T-helper 1 cell treated with Interleukin-12 subunit alpha and Interleukin-12 subunit beta and Interleukin-4 antibody, amounts not matched to agents 30 μg/mL and 1 μg/mL, for 36 hours (primary cell): ENCODE data around the gene TFF2.

Experiments
- H3K27ac Mint-ChIP-seq: one replicate; pipeline ENCODE4 v1.8.0; 2021; ENCODE audit warnings: mild to moderate bottlenecking, mixed read lengths
- H3K27me3 Mint-ChIP-seq: one replicate; pipeline ENCODE4 v1.8.0; 2021; ENCODE audit warnings: low read depth, mixed read lengths
- H3K36me3 Mint-ChIP-seq: one replicate; pipeline ENCODE4 v1.8.0; 2021; ENCODE audit warnings: low read depth, mixed read lengths
- H3K4me1 Mint-ChIP-seq: one replicate; pipeline ENCODE4 v1.8.0; 2021; ENCODE audit warnings: low read depth, mixed read lengths
- H3K4me3 Mint-ChIP-seq: one replicate; pipeline ENCODE4 v1.8.0; 2021; ENCODE audit warnings: mild to moderate bottlenecking, moderate library complexity, mixed read lengths
- H3K9me3 Mint-ChIP-seq: one replicate; pipeline ENCODE4 v1.8.0; 2021; ENCODE audit warnings: mixed read lengths

Gene TFF2, protein sequence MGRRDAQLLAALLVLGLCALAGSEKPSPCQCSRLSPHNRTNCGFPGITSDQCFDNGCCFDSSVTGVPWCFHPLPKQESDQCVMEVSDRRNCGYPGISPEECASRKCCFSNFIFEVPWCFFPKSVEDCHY

DNA sequence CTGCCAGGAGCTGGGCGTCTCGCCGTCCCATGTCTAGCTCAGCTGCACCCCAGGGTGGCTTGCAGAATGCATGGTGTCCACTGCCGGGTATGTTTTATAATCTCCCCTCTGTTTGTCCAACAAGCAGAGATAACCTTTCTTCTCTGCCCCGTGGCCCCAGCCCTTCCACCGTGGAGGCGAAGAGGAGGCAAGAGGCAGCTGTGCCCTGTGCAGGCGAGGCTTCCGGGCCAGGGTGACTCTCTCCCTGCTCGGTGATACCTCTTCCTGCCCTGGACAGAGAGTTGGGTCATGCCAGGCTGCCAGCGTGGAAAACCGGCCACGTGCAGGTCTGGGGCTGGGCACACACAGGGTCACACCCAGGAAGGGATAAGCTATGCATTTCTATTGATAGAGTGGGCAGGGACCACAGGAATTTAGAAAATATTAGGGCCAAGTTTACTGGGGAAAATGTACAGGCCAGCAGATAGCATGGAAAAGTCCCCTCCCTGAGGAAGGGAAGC lies at the start of gene TFF2:
Gene TFF2 (minus strand): TSS at position 68 of the 500 bp plus-strand sequence. CDS start 37 bp downstream, at position 31.
- Mint-ChIP-seq H3K27me3 (peaks cover 6% of the 10 kb centered on the region), H3K27ac (no peak within 1 kb of the TSS), H3K4me3 (no peak within 1 kb of the TSS), H3K9me3 (peaks cover 24% of the 10 kb centered on the region), H3K4me1 (peaks cover 1% of the 10 kb centered on the region), H3K36me3 (peaks cover 5% of the 10 kb centered on the region)

DNA sequence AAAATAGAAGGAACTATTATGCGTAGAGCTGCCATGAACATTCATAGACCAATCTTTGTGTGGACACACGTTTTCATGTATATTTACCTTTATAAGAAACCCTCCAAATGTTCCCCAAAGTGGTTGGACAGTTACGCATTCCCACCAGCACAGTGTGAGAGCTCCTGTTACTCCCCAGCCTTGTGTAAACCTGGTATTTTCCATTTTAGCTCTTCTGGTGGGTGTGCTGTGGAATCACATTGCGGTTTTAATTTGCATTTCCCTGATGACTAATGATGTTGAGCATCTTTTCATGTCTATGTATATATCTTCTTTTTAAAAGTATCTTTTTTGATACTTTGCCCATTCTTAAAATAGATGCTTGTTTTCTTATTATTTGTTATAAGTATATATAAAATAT lies 49.7 kb upstream of the TFF2 start:
- H3K27me3 Mint-ChIP-seq: no peaks in the 10 kb centered on the region
- peaks cover 45% of the 10 kb centered on the region for H3K4me1 Mint-ChIP-seq
- no peak overlapping the region for H3K27ac Mint-ChIP-seq
- H3K9me3 Mint-ChIP-seq: peaks cover 9% of the 10 kb centered on the region
- H3K36me3 Mint-ChIP-seq: peaks cover 15% of the 10 kb centered on the region
- H3K4me3 Mint-ChIP-seq: no peak overlapping the region

DNA sequence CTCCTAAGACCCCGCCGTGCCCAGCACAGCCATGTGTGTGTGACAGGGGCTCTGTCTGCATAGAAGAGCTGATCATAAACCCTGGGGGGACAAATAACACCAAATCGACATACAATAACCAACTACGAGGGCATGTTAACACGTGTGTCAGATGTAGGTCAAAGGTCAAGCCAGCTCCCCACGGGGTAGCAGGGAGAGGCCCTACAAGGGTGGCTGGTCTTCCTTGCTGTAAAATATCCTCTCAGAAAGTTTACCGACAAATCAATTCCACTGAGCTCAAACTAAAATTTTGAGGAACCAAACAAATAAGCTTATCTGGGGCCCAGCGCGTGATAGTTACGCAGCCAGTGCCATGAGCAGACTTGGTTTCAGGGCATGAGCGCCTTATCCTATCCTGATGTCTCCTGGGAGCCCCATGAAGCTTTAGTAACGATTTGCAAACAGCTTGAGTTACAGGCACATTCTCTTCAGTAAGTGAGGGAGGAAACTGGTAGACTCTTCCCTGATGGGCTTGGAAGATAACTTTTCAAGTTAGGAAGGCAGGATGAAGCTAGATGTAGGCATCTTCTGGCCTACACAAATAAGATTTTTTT lies 47.7 kb upstream of the TFF2 start:
- Mint-ChIP-seq H3K4me3 (no peak overlapping the region), H3K27ac (peak overlapping the region; percentile 7), H3K36me3 (peaks cover 10% of the 10 kb centered on the region), H3K27me3 (no peaks in the 10 kb centered on the region), H3K4me1 (peaks cover 45% of the 10 kb centered on the region), H3K9me3 (peaks cover 9% of the 10 kb centered on the region)

DNA sequence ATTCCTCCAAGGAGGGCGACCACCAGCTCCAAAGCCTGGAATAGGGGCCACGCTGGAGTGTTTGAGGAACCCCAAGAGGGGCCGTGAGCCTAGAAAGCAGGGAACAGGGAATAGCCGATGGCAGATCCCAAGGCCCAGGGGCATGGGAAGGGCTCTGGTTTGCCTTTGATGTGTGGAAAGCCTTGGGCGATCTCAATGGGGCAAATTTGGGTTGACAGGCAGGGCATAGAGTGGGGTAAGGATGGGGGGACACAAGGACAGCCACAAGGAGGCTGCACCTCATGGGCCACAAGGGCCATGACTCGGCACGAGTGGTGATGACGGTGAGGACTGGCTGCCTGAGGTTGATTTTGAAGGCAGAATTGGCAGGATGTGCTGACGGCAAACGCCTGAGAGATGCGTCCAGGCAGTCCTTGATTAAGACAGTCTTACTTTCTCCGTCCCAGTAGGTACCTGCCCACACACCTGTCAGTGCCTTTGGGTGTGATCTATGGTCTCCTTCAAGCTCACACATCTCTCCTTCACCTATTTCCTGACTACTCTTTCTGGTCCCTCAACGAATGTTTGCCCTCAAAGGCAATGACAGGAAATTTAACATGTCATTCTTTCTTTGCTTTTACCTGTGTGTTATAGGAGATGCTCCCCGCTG lies 47.1 kb upstream of the TFF2 start:
- no peak overlapping the region for H3K4me3 Mint-ChIP-seq
- peak overlapping the region; percentile 22 for H3K27ac Mint-ChIP-seq
- peaks cover 9% of the 10 kb centered on the region for H3K9me3 Mint-ChIP-seq
- no peaks in the 10 kb centered on the region for H3K27me3 Mint-ChIP-seq
- peaks cover 10% of the 10 kb centered on the region for H3K36me3 Mint-ChIP-seq
- peaks cover 46% of the 10 kb centered on the region for H3K4me1 Mint-ChIP-seq

DNA sequence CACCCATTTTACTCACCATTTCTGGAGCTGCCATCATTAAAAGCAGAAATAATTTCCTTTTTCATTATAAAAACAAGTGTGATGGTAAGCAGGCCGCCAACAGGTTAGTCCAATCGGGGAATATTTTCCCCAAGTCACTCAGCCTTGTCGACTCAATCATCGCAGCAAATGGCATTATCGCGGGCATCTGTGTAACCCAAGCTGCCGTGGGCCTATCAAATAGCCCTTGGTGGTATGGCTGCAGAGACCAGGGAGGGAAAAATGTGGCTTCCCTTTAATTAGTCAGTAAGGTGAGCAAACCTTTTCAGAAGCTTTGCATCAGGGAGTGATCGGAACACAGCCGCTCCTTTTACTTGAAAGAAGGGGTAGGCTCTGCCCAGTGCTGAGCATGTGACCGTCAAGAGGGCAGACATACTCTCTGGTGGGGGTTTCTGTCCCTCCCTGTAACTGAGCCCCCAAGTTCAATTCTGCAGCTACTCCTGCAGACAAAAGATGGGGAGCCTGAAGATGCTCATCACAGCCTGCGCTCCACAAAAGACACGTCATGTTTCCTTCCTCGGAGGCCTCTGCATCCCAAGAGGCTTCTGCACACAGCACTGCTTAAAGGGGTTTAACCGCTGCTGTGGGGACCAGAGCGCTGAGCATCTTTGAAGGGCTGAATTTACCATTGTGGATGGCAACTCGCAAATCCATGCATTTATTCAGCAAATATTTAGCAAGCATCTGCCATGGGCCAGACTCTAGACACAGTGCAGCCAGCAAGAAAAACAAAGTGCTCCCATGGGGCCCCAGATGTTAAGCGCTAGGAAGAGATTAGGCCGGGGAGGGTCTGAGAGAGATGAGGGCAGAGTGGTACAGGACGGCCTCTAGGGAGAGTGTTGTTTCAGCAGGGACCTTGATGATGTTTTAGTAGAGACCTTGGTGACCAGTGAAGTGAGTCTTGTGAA lies 46.3 kb upstream of the TFF2 start:
- Mint-ChIP-seq H3K4me1 (peaks cover 44% of the 10 kb centered on the region), H3K4me3 (no peak overlapping the region), H3K27ac (peak overlapping the region; percentile 22), H3K36me3 (peaks cover 10% of the 10 kb centered on the region), H3K9me3 (peaks cover 8% of the 10 kb centered on the region), H3K27me3 (no peaks in the 10 kb centered on the region)

DNA sequence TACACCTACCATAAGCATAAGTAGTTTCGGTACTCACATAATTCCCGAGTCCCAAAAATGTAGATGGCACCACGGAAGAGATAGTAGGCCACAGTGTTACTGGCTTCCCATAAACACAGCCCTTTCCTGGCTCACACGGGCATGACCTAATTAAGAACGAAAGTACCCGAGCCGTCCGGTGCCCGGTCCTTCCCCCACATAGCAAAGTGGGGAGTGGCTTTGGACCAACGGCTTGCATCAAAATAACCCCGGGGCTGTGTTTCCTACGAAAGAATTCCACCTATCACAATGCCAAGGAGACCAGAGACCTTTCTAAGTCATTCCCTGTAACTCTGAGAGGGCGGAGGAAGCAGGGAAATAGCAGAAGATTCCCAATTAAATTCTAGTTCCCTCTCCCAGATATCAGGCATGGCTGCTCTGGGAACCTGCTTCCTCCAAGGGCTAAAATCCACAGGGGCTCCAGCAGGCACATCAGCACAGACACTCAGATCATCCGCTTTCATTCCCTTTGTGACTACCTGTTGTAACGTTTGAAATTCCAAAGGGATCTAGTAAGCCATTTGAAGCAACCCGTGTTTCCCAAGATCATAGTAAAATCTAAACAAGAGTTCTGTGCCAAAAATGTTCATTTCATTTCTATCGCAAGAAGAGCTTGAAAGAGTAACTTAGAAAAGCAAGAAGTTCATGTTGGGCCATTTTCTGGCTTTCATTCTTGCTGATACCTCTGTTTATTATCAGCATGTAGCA lies 45.3 kb upstream of the TFF2 start, which contains the start of gene TMPRSS3:
Gene TMPRSS3 (minus strand): TSS at position 148 of the 747 bp plus-strand sequence. CDS start 635 bp downstream, outside the sequence.
- Mint-ChIP-seq H3K9me3 (no peaks in the 10 kb centered on the region), H3K4me1 (peaks cover 43% of the 10 kb centered on the region), H3K27me3 (no peaks in the 10 kb centered on the region), H3K27ac (no peak within 1 kb of the TSS), H3K36me3 (peaks cover 3% of the 10 kb centered on the region), H3K4me3 (no peak within 1 kb of the TSS)

DNA sequence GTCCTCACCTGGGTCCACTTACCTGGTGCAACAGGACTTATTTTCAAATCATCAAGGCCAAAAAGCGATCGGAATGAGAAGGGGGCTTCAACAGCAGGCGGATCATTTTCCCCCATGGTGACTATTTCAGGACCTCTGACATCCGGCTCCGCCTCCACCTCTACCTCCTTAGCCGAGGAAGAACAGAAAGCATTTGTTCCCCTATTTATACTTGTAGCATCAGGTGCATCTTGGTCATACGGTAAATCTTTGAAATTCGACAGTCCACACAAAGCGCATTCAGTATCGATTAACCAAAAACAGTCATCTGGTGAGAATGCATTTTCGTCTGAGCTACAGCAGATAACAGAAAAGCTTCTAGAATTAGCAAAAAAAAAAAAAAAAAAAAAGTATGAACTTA lies 44.5 kb upstream of the TFF2 start:
- Mint-ChIP-seq H3K9me3 (no peaks in the 10 kb centered on the region), H3K36me3 (peaks cover 6% of the 10 kb centered on the region), H3K27ac (no peak overlapping the region), H3K4me3 (no peak overlapping the region), H3K27me3 (no peaks in the 10 kb centered on the region), H3K4me1 (peaks cover 46% of the 10 kb centered on the region)

DNA sequence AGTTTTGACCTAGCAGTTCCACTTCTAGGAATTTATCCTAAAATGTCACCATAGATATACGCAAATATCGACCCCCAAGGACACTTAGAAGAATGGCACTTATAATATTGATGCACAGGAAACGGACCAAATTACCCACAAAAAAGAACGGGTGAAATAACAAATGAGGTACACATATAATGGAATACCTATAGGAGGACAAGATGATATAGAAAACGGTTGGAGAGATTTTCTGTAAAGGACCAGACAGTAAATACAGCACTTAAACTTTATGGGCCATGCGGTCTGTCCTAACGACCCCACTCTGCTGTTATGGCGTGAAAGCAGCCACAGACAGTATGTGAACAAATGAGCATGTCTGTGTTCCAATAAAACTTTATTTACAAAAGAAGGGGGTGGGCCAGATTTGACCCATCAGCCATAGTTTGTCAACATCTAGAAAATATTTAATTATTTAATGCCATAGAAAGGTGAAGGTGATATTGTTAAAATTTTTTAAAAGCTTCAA lies 42.7 kb upstream of the TFF2 start:
- Mint-ChIP-seq H3K4me3 (peak overlapping the region; percentile 32), H3K9me3 (no peaks in the 10 kb centered on the region), H3K4me1 (peaks cover 53% of the 10 kb centered on the region), H3K36me3 (peaks cover 8% of the 10 kb centered on the region), H3K27me3 (no peaks in the 10 kb centered on the region), H3K27ac (peak overlapping the region; percentile 45)

GRCh38 chr21:42392731-42393442 lies 42.1 kb upstream of the TFF2 start:
- H3K4me1 Mint-ChIP-seq: peaks cover 52% of the 10 kb centered on the region
- peaks cover 5% of the 10 kb centered on the region for H3K36me3 Mint-ChIP-seq
- H3K27me3 Mint-ChIP-seq: no peaks in the 10 kb centered on the region
- peak overlapping the region; percentile 12 for H3K27ac Mint-ChIP-seq
- H3K4me3 Mint-ChIP-seq: peak overlapping the region; percentile 32
- no peaks in the 10 kb centered on the region for H3K9me3 Mint-ChIP-seq

DNA sequence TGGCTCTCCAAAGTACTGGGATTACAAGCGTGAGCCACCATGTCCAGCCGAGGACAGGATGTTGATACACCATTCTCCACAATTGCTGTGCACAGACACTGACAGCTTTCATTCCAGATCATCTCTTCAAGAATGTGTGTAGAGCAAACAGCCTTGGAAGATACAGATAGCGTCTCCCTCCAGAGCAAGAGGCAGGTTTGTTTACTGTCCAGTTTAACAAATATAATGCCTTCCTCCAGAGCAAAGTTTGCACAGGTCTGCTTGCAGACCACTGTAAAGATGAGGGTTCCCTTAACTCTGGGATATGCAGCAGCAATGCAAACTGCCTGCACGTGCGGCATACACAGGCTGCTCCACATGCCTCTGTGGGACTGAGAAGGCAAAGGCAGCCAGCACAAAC lies 40.5 kb upstream of the TFF2 start:
- Mint-ChIP-seq H3K4me1 (peaks cover 59% of the 10 kb centered on the region), H3K36me3 (peaks cover 8% of the 10 kb centered on the region), H3K4me3 (no peak overlapping the region), H3K27me3 (no peaks in the 10 kb centered on the region), H3K27ac (no peak overlapping the region), H3K9me3 (no peaks in the 10 kb centered on the region)

GRCh38 chr21:42390696-42391095 lies 39.9 kb upstream of the TFF2 start:
- peaks cover 61% of the 10 kb centered on the region for H3K4me1 Mint-ChIP-seq
- no peaks in the 10 kb centered on the region for H3K9me3 Mint-ChIP-seq
- peaks cover 8% of the 10 kb centered on the region for H3K36me3 Mint-ChIP-seq
- peak overlapping the region; percentile 60 for H3K27ac Mint-ChIP-seq
- H3K4me3 Mint-ChIP-seq: no peak overlapping the region
- no peaks in the 10 kb centered on the region for H3K27me3 Mint-ChIP-seq

GRCh38 chr21:42390193-42390592 lies 39.4 kb upstream of the TFF2 start:
- H3K36me3 Mint-ChIP-seq: peaks cover 11% of the 10 kb centered on the region

DNA sequence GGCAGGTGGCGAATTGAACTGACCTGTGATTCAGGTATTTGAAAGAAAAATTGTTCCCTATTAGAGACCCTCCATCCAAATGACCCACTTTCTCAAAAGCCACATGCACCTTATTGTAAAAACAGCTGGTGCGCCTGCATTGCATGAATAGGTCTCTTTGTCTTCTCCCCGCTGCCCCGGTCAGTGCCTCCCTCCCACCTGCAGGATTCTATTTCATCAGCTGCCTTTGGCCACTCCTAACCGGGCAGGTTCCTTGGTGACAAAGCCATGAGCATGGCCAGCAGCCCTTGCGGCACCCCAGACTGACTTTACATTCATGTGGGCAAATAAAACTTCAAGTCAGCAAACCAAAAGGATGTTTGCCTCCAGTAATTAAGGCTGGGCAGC lies 38.6 kb upstream of the TFF2 start:
- H3K27ac Mint-ChIP-seq: no peak overlapping the region
- no peaks in the 10 kb centered on the region for H3K27me3 Mint-ChIP-seq
- H3K36me3 Mint-ChIP-seq: peaks cover 13% of the 10 kb centered on the region
- H3K4me1 Mint-ChIP-seq: peaks cover 65% of the 10 kb centered on the region
- H3K9me3 Mint-ChIP-seq: no peaks in the 10 kb centered on the region
- H3K4me3 Mint-ChIP-seq: peak overlapping the region; percentile 35

More at GRCh38 chr21:42390193-42390592, 39.4 kb upstream of the TFF2 start:
- H3K27ac Mint-ChIP-seq: no peak overlapping the region
- no peaks in the 10 kb centered on the region for H3K27me3 Mint-ChIP-seq
- peaks cover 64% of the 10 kb centered on the region for H3K4me1 Mint-ChIP-seq
- H3K4me3 Mint-ChIP-seq: no peak overlapping the region
- H3K9me3 Mint-ChIP-seq: no peaks in the 10 kb centered on the region
